ENCODE results near the gene MYH10.

GRCh38 chr17:8593276-8593675 lies 37.2 kb downstream of the MYH10 start:
- TF ChIP-seq CTCF (IDR thresholded peaks at IDR 0.05) (no peak), POLR2AphosphoS5 (IDR thresholded peaks at IDR 0.05; ENCODE audit: insufficient read depth in 1 of 2, low read depth in 1 of 2) (no peak)
